SK-N-SH (cell line): ENCODE measurements around the gene SNAP29. TPM values are rescaled to one million over a fixed set of nuclear protein-coding genes. Genes with fewer than 3 reads are reported as not detected.
"Not testable (repeated sequence)": the region's sequence is repeated elsewhere in the genome, so short reads cannot be mapped to it uniquely, and the experiment has no call there.

Source experiments
- CTCF ChIA-PET: fragments of 300-600, 350-600 bp; formaldehyde crosslinking; extraction: SDS; loops from one replicate; lab custom pipeline; 2021; lab: Yijun Ruan, JAX
- POLR2A ChIA-PET: fragments of 350-600 bp; sonication (Branson Sonifier 250); formaldehyde crosslinking; extraction: SDS; loops from one replicate; lab custom pipeline; 2020; ENCODE audit warnings: antibody characterized with exemption, inconsistent platforms; lab: Yijun Ruan, JAX
- DNase-seq: peaks from one replicate; pipeline ENCODE4 v3.0.0; 2012
- H2AFZ ChIP-seq: fragments of 200-600 bp; sonication (generic); 2 replicates; pipeline ENCODE4 v1.8.1; 2016; ENCODE audit warnings: antibody characterized with exemption, mild to moderate bottlenecking, low read depth
- H3F3A ChIP-seq: fragments of 200-600 bp; sonication (generic); replicated peaks from 2 replicates; pipeline ENCODE3; 2016; ENCODE audit warnings: antibody characterized with exemption, mild to moderate bottlenecking; ENCODE audit not compliant: insufficient read depth
- H3K27ac ChIP-seq, 2 experiments: fragments of 200-500 bp in 1 of 2; fragments of 200-600 bp in 1 of 2; sonication (Bioruptor generic) in 1 of 2; sonication (generic), shearing (Covaris generic) in 1 of 2; 2 replicates each; pipeline versions ENCODE4 v1.5.1 to v1.6.1; 2014 to 2016; ENCODE audit warnings: low read depth in 2 of 2, inconsistent platforms in 1 of 2, low read length in 1 of 2, mild to moderate bottlenecking in 1 of 2, mixed read lengths in 1 of 2
- H3K27me3 ChIP-seq: fragments of 200-600 bp; sonication (generic), shearing (Covaris generic); 2 replicates; pipeline ENCODE4 v1.6.1; 2016; ENCODE audit warnings: mixed run types; ENCODE audit not compliant: insufficient read depth
- H3K36me3 ChIP-seq, 2 experiments: fragments of 200-500 bp in 1 of 2; fragments of 200-600 bp in 1 of 2; sonication (Bioruptor generic) in 1 of 2; sonication (generic) in 1 of 2; replicated peaks in 1 of 2; 2 replicates each; pipeline versions ENCODE3 to v1.5.1; 2014 to 2016; ENCODE audit warnings: low read length in 1 of 2, mild to moderate bottlenecking in 1 of 2; ENCODE audit not compliant: insufficient read depth in 2 of 2, control insufficient read depth in 1 of 2
- H3K4me1 ChIP-seq, 2 experiments: fragments of 200-500 bp in 1 of 2; fragments of 200-600 bp in 1 of 2; sonication (Bioruptor generic) in 1 of 2; sonication (generic), shearing (Covaris generic) in 1 of 2; 2 replicates each; pipeline versions ENCODE4 v1.5.1 to v1.6.1; 2014 to 2016; ENCODE audit warnings: low read depth in 1 of 2, low read length in 1 of 2, mixed run types in 1 of 2; ENCODE audit not compliant: insufficient read depth in 2 of 2, control insufficient read depth in 1 of 2
- H3K4me2 ChIP-seq: fragments of 200-600 bp; sonication (generic), shearing (Covaris generic); 2 replicates; pipeline ENCODE4 v1.6.1; 2017; ENCODE audit warnings: mixed run types
- H3K4me3 ChIP-seq, 2 experiments: fragments of 200-500 bp in 1 of 2; fragments of 200-600 bp in 1 of 2; sonication (Bioruptor generic) in 1 of 2; sonication (generic), shearing (Covaris generic) in 1 of 2; 2 replicates each; pipeline versions ENCODE4 v1.5.1 to v1.8.1; 2014 to 2016; ENCODE audit warnings: low read depth in 2 of 2, inconsistent platforms in 1 of 2, low read length in 1 of 2, mild to moderate bottlenecking in 1 of 2, mixed read lengths in 1 of 2, moderate library complexity in 1 of 2
- H3K79me2 ChIP-seq: fragments of 200-600 bp; sonication (generic); 2 replicates; pipeline ENCODE4 v1.8.1; 2017; ENCODE audit warnings: mild to moderate bottlenecking; ENCODE audit not compliant: insufficient read depth
- H3K9ac ChIP-seq: fragments of 200-600 bp; sonication (generic); 2 replicates; pipeline ENCODE4 v1.6.1; 2017; ENCODE audit warnings: mixed run types
- H3K9me2 ChIP-seq: fragments of 200-600 bp; sonication (generic); 2 replicates; pipeline ENCODE4 v1.6.1; 2017; ENCODE audit warnings: mixed run types
- H3K9me3 ChIP-seq: fragments of 200-600 bp; sonication (generic); 2 replicates; pipeline ENCODE4 v1.6.1; 2017; ENCODE audit warnings: mixed run types, mild to moderate bottlenecking, moderate library complexity
- H4K20me1 ChIP-seq: fragments of 200-600 bp; sonication (generic); 2 replicates; pipeline ENCODE4 v1.6.1; 2017; ENCODE audit warnings: mild to moderate bottlenecking, mixed run types; ENCODE audit not compliant: insufficient read depth
- CHD2 ChIP-seq: fragments of 150-350 bp; IDR thresholded peaks from 2 replicates; pipeline ENCODE4 v1.6.1; 2018; ENCODE audit warnings: low read length; ENCODE audit not compliant: partially characterized antibody
- EP300 ChIP-seq, 2 experiments: IDR thresholded peaks; 2 replicates each; pipeline versions ENCODE4 v1.4.0 to v1.6.1; 2012; ENCODE audit warnings: borderline replicate concordance in 1 of 2, low read depth in 1 of 2, low read length in 1 of 2
- EZH2phosphoT487 ChIP-seq: fragments of 200-600 bp; sonication (generic); IDR thresholded peaks from 2 replicates; pipeline ENCODE4 v1.6.1; 2017; ENCODE audit warnings: low read depth, mixed run types, mild to moderate bottlenecking, antibody characterized with exemption, moderate library complexity, borderline replicate concordance
- GATA2 ChIP-seq: sonication (generic); formaldehyde crosslinking; IDR thresholded peaks from 2 replicates; pipeline ENCODE4 v1.5.0; 2020; ENCODE audit warnings: mild to moderate bottlenecking, missing genetic modification reagents
- RFX5 ChIP-seq: IDR thresholded peaks from 2 replicates; pipeline ENCODE4 v1.6.1; 2012; ENCODE audit warnings: mild to moderate bottlenecking, improper control_type of control experiment, low read length
- RXRA ChIP-seq: IDR thresholded peaks from 2 replicates; pipeline ENCODE4 v1.4.0; 2012; ENCODE audit warnings: low read depth, mild to moderate bottlenecking, borderline replicate concordance
- SIN3A ChIP-seq: IDR thresholded peaks from 2 replicates; pipeline ENCODE4 v1.6.1; 2012; ENCODE audit warnings: low read depth, mild to moderate bottlenecking, low read length, moderate library complexity, borderline replicate concordance
- USF2 ChIP-seq: fragments of 150-350 bp; IDR thresholded peaks from 2 replicates; pipeline ENCODE4 v1.6.1; 2017; ENCODE audit warnings: antibody characterized with exemption, low read length, low read depth, borderline replicate concordance
- YY1 ChIP-seq: IDR thresholded peaks from 2 replicates; pipeline ENCODE4 v1.4.0; 2012; ENCODE audit warnings: low read depth, mild to moderate bottlenecking
- WGBS: methylation state at CpG from one replicate; pipeline ENCODE4 v1.1.6; 2017; ENCODE audit warnings: low lambda C conversion rate; 5-methylcytosine and 5-hydroxymethylcytosine counted together
- polyA plus RNA-seq, 3 experiments: library from polyadenylated mRNA; depleted of rRNA; stranded (reverse); fragments of >200 nt; gene quantifications; 2 replicates each; pipeline ENCODE4 v1.2.3, GENCODE V29; 2012

SNAP29 gene
- polyA plus RNA-seq, 1 of the 3 experiments (the other 2 are of a cell fraction) = 37.3 TPM

GRCh38 chr22:20899827-20900423, 41.1 kb downstream of the SNAP29 start:
- no peaks in the 10 kb centered on the region for H3K79me2 ChIP-seq
- H3K9ac ChIP-seq = no peak overlapping the region
- H3K36me3 ChIP-seq = no peaks in the 10 kb centered on the region
- no peaks in the 10 kb centered on the region for H3K9me3 ChIP-seq
- DNase-seq = no peak
- POLR2A ChIA-PET = no interaction called here
- H2AFZ ChIP-seq = no peak overlapping the region
- H3K4me3 ChIP-seq = no peak overlapping the region
- H3F3A ChIP-seq = peaks cover 5% of the 10 kb centered on the region
- no peak overlapping the region for H3K27ac ChIP-seq
- H3K4me2 ChIP-seq = no peak overlapping the region
- TF ChIP-seq EP300 (IDR thresholded peaks at IDR 0.05; ENCODE audit: borderline replicate concordance in 1 of 2, low read depth in 1 of 2, low read length in 1 of 2) (no peak), SIN3A (no peak), USF2 (no peak), YY1 (no peak), EZH2phosphoT487 (no peak), CHD2 (no peak), RFX5 (no peak), RXRA (no peak), GATA2 (CRISPR knock-in tag) (no peak)
- TF ChIP-seq, all 33 proteins: peak for 0
- Histone ChIP-seq H3K27me3 (no peaks in the 10 kb centered on the region), H4K20me1 (no peaks in the 10 kb centered on the region), H3K9me2 (no peaks in the 10 kb centered on the region), H3K4me1 (peaks cover 0 to 4% of the 10 kb centered on the region in 2 experiments; a peak in 2 of 4 replicates)
- CTCF ChIA-PET = interaction anchor here (1.0 to 1.6 kb wide), 3 partner anchors 12 to 17 kb away, joined by 3 to 4 read pairs (median 3); partner anchors contain the start of gene CRKL
- WGBS = 76% methylated on average over 7 of the region's 7 CpGs

- H3K79me2 ChIP-seq, H3K4me3 ChIP-seq, H3K9me3 ChIP-seq, H4K20me1 ChIP-seq, POLR2A ChIA-PET, DNase-seq, H3K4me2 ChIP-seq, H3K9me2 ChIP-seq, H3K27me3 ChIP-seq, H3K36me3 ChIP-seq, H3K4me1 ChIP-seq, H3K27ac ChIP-seq, H3K9ac ChIP-seq, H3F3A ChIP-seq, H2AFZ ChIP-seq: not testable (repeated sequence)
- CTCF ChIA-PET = interaction anchor here (1.4 to 1.8 kb wide), 2 partner anchors 15 to 16 kb away, joined by 5 to 6 read pairs; no protein-coding TSS in a partner anchor
- 81% methylated on average over 18 of the region's 18 CpGs for WGBS
Observed at GRCh38 chr22:20901093-20902033, 42.6 kb downstream of the SNAP29 start.
